LNCaP clone FGC (cell line): ENCODE data around the gene SCGB1D2.

Source experiments
- DNase-seq: peaks from one replicate; pipeline ENCODE4 v3.0.0-alpha.2; 2011; ENCODE audit warnings: low read depth
- H3K4me3 ChIP-seq: 2 replicates; pipeline ENCODE4 v1.5.1; 2011; ENCODE audit warnings: mild to moderate bottlenecking, low read depth, low read length, control low read depth
- CTCF ChIP-seq: IDR thresholded peaks from 2 replicates; pipeline ENCODE4 v1.5.1; 2012; ENCODE audit warnings: mild to moderate bottlenecking; ENCODE audit not compliant: control insufficient read depth, insufficient read depth; ENCODE audit errors: extremely low read depth

Gene SCGB1D2

GRCh38 chr11:62236187-62236586 is 5.9 kb upstream of the SCGB1D2 start:
- peak; percentile 31 for DNase-seq
- no peak overlapping the region for H3K4me3 ChIP-seq
- no peak for TF ChIP-seq CTCF

GRCh38 chr11:62237499-62237898 is 4.5 kb upstream of the SCGB1D2 start:
- H3K4me3 ChIP-seq = no peak overlapping the region
- no peak for DNase-seq
- no peak for TF ChIP-seq CTCF

- DNase-seq = peak; percentile 80
- no peak overlapping the region for H3K4me3 ChIP-seq
- no peak for TF ChIP-seq CTCF
These were observed 3.9 kb upstream of the SCGB1D2 start for GRCh38 chr11:62238151-62238550.

- no peak overlapping the region for H3K4me3 ChIP-seq
- TF ChIP-seq CTCF = no peak
- DNase-seq = no peak
These were observed 944 bp upstream of the SCGB1D2 start for GRCh38 chr11:62241095-62241494.

- DNase-seq = peak; percentile 25
- TF ChIP-seq CTCF = peak; percentile 24; the same call in 1 of the 2 replicates
These were observed 3.3 kb downstream of the SCGB1D2 start for GRCh38 chr11:62245271-62245753.

GRCh38 chr11:62251698-62252097 is 9.7 kb downstream of the SCGB1D2 start:
- TF ChIP-seq CTCF = no peak
- H3K4me3 ChIP-seq = no peak overlapping the region
- DNase-seq = no peak

More at GRCh38 chr11:62245271-62245753, 3.3 kb downstream of the SCGB1D2 start:
- no peak overlapping the region for H3K4me3 ChIP-seq

- TF ChIP-seq CTCF = no peak
- DNase-seq = no peak
These were observed 12.0 kb downstream of the SCGB1D2 start for GRCh38 chr11:62253999-62254542.

More at GRCh38 chr11:62253999-62254542, 12.0 kb downstream of the SCGB1D2 start:
- H3K4me3 ChIP-seq = no peak overlapping the region
